Measurements from ENCODE around the gene TPST1. TPM values are rescaled to one million over a fixed set of nuclear protein-coding genes. Genes with fewer than 3 reads are reported as not detected.

The TPST1 gene
- polyA plus RNA-seq, 1 of the 3 experiments (the other 2 are of a cell fraction): 36.4 TPM

DNA sequence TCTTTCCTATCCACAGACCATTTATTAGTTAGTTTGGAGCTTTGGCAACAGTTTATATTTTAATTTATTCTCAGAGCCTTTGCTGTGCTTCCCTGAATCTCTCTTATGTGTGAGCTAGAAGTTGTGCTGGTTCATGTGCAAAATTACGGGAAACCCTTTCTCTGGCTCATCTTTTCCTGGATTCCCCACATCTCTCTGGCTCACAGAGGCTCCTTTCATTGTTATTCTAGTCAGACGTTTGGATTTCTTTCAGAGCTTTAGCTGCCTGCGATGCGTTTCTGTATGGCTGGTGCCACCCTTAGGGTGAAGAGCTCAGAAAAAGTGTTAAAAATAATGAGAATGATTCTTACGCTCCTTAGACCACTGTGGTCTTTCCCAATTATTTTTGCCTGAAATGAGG is 53.3 kb downstream of the TPST1 start (continued):
- TF ChIP-seq, protein P1, sequence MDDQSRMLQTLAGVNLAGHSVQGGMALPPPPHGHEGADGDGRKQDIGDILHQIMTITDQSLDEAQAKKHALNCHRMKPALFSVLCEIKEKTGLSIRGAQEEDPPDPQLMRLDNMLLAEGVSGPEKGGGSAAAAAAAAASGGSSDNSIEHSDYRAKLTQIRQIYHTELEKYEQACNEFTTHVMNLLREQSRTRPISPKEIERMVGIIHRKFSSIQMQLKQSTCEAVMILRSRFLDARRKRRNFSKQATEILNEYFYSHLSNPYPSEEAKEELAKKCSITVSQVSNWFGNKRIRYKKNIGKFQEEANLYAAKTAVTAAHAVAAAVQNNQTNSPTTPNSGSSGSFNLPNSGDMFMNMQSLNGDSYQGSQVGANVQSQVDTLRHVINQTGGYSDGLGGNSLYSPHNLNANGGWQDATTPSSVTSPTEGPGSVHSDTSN (IDR thresholded peaks at IDR 0.05): no peak
- TF ChIP-seq NRF1 (IDR thresholded peaks at IDR 0.05; ENCODE audit: low read depth, low read length) (no peak), TEAD4 (IDR thresholded peaks at IDR 0.05; ENCODE audit: borderline replicate concordance, insufficient read depth) (no peak), RCOR1 (IDR thresholded peaks at IDR 0.05; ENCODE audit: low read length) (no peak)
- TF ChIP-seq, protein P2, sequence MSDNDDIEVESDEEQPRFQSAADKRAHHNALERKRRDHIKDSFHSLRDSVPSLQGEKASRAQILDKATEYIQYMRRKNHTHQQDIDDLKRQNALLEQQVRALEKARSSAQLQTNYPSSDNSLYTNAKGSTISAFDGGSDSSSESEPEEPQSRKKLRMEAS (IDR thresholded peaks at IDR 0.05; ENCODE audit: low read depth): no peak
- TF ChIP-seq, protein P3, sequence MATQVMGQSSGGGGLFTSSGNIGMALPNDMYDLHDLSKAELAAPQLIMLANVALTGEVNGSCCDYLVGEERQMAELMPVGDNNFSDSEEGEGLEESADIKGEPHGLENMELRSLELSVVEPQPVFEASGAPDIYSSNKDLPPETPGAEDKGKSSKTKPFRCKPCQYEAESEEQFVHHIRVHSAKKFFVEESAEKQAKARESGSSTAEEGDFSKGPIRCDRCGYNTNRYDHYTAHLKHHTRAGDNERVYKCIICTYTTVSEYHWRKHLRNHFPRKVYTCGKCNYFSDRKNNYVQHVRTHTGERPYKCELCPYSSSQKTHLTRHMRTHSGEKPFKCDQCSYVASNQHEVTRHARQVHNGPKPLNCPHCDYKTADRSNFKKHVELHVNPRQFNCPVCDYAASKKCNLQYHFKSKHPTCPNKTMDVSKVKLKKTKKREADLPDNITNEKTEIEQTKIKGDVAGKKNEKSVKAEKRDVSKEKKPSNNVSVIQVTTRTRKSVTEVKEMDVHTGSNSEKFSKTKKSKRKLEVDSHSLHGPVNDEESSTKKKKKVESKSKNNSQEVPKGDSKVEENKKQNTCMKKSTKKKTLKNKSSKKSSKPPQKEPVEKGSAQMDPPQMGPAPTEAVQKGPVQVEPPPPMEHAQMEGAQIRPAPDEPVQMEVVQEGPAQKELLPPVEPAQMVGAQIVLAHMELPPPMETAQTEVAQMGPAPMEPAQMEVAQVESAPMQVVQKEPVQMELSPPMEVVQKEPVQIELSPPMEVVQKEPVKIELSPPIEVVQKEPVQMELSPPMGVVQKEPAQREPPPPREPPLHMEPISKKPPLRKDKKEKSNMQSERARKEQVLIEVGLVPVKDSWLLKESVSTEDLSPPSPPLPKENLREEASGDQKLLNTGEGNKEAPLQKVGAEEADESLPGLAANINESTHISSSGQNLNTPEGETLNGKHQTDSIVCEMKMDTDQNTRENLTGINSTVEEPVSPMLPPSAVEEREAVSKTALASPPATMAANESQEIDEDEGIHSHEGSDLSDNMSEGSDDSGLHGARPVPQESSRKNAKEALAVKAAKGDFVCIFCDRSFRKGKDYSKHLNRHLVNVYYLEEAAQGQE (IDR thresholded peaks at IDR 0.05; ENCODE audit: low read depth, low read length): no peak

DNA sequence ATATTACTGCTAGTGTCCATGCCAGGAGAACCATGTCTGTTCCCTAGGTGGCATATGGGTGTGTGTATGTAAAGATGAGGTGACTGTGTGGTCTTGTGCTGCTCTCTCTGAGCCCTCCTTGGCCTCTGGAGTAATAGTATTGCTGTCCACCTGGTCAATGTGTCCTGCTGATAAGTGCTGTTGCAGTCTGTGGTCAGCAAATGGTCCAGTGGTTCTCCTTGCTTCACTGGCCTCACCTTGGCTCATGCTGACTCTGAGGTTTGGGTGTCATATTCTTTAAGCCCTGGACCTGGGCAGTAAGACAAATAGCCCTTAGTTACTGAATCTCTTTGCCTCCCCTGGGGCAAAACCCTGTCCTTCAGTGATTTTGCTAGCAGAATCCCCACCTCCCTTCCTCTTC is 56.8 kb downstream of the TPST1 start:
- ChIA-PET CTCF (interaction anchor here (1.1 kb wide), 1 partner anchor 10 kb away, joined by 3 read pairs; no protein-coding TSS in a partner anchor), POLR2A (no interaction called here)
- H3K4me3 ChIP-seq (ENCODE audit: low read depth in 2 of 2, low read length in 1 of 2): no peak overlapping the region
- H3F3A ChIP-seq (replicated peaks; ENCODE audit: insufficient read depth): no peaks in the 10 kb centered on the region
- H3K9ac ChIP-seq: no peak overlapping the region
- H3K79me2 ChIP-seq (ENCODE audit: insufficient read depth): peaks cover 55% of the 10 kb centered on the region
- H3K27me3 ChIP-seq (ENCODE audit: insufficient read depth): no peaks in the 10 kb centered on the region
- no peak overlapping the region for H3K27ac ChIP-seq (ENCODE audit: low read depth in 2 of 2, low read length in 1 of 2)
- H4K20me1 ChIP-seq (ENCODE audit: insufficient read depth): no peaks in the 10 kb centered on the region
- no peak overlapping the region for H3K4me2 ChIP-seq
- H2AFZ ChIP-seq (ENCODE audit: low read depth): no peak overlapping the region
- no peaks in the 10 kb centered on the region for H3K4me1 ChIP-seq (ENCODE audit: control insufficient read depth in 1 of 2, insufficient read depth in 2 of 2, low read depth in 1 of 2, low read length in 1 of 2)
- no peaks in the 10 kb centered on the region for H3K9me2 ChIP-seq
- DNase-seq: no peak
- peaks cover 23% of the 10 kb centered on the region for H3K9me3 ChIP-seq
- H3K36me3 ChIP-seq (replicated peaks in 1 of 2; ENCODE audit: control insufficient read depth in 1 of 2, insufficient read depth in 2 of 2, low read length in 1 of 2): peaks cover 17 to 39% of the 10 kb centered on the region in 2 experiments
- TF ChIP-seq EZH2phosphoT487 (IDR thresholded peaks at IDR 0.05; ENCODE audit: borderline replicate concordance, low read depth): no peak
- no peak for TF ChIP-seq NRF1 (IDR thresholded peaks at IDR 0.05; ENCODE audit: low read depth, low read length)
- TF ChIP-seq, protein P4, sequence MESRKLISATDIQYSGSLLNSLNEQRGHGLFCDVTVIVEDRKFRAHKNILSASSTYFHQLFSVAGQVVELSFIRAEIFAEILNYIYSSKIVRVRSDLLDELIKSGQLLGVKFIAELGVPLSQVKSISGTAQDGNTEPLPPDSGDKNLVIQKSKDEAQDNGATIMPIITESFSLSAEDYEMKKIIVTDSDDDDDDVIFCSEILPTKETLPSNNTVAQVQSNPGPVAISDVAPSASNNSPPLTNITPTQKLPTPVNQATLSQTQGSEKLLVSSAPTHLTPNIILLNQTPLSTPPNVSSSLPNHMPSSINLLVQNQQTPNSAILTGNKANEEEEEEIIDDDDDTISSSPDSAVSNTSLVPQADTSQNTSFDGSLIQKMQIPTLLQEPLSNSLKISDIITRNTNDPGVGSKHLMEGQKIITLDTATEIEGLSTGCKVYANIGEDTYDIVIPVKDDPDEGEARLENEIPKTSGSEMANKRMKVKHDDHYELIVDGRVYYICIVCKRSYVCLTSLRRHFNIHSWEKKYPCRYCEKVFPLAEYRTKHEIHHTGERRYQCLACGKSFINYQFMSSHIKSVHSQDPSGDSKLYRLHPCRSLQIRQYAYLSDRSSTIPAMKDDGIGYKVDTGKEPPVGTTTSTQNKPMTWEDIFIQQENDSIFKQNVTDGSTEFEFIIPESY (IDR thresholded peaks at IDR 0.05; ENCODE audit: borderline replicate concordance, low read depth): no peak
- TF ChIP-seq, protein P5, sequence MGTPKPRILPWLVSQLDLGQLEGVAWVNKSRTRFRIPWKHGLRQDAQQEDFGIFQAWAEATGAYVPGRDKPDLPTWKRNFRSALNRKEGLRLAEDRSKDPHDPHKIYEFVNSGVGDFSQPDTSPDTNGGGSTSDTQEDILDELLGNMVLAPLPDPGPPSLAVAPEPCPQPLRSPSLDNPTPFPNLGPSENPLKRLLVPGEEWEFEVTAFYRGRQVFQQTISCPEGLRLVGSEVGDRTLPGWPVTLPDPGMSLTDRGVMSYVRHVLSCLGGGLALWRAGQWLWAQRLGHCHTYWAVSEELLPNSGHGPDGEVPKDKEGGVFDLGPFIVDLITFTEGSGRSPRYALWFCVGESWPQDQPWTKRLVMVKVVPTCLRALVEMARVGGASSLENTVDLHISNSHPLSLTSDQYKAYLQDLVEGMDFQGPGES (IDR thresholded peaks at IDR 0.05; ENCODE audit: low read depth, low read length): no peak
- TF ChIP-seq TCF12 (IDR thresholded peaks at IDR 0.05): no peak
- no peak for TF ChIP-seq MEF2A (IDR thresholded peaks at IDR 0.05; ENCODE audit: borderline replicate concordance, low read depth)
- no peak for TF ChIP-seq POLR2AphosphoS5 (IDR thresholded peaks at IDR 0.05; ENCODE audit: low read depth, low read length)
- TF ChIP-seq, protein P1 (IDR thresholded peaks at IDR 0.05): no peak
- TF ChIP-seq, protein P6, sequence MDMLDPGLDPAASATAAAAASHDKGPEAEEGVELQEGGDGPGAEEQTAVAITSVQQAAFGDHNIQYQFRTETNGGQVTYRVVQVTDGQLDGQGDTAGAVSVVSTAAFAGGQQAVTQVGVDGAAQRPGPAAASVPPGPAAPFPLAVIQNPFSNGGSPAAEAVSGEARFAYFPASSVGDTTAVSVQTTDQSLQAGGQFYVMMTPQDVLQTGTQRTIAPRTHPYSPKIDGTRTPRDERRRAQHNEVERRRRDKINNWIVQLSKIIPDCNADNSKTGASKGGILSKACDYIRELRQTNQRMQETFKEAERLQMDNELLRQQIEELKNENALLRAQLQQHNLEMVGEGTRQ (IDR thresholded peaks at IDR 0.05; ENCODE audit: borderline replicate concordance, low read depth, low read length): no peak
- TF ChIP-seq, protein P7, sequence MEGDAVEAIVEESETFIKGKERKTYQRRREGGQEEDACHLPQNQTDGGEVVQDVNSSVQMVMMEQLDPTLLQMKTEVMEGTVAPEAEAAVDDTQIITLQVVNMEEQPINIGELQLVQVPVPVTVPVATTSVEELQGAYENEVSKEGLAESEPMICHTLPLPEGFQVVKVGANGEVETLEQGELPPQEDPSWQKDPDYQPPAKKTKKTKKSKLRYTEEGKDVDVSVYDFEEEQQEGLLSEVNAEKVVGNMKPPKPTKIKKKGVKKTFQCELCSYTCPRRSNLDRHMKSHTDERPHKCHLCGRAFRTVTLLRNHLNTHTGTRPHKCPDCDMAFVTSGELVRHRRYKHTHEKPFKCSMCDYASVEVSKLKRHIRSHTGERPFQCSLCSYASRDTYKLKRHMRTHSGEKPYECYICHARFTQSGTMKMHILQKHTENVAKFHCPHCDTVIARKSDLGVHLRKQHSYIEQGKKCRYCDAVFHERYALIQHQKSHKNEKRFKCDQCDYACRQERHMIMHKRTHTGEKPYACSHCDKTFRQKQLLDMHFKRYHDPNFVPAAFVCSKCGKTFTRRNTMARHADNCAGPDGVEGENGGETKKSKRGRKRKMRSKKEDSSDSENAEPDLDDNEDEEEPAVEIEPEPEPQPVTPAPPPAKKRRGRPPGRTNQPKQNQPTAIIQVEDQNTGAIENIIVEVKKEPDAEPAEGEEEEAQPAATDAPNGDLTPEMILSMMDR (IDR thresholded peaks at IDR 0.05): no peak
- no peak for TF ChIP-seq YY1 (IDR thresholded peaks at IDR 0.05; ENCODE audit: low read depth)
- TF ChIP-seq JUND (IDR thresholded peaks at IDR 0.05): no peak
- no peak for TF ChIP-seq FOXJ3 (CRISPR knock-in tag; IDR thresholded peaks at IDR 0.05)
- TF ChIP-seq FOSL2 (IDR thresholded peaks at IDR 0.05; ENCODE audit: borderline replicate concordance, low read depth): no peak
- no peak for TF ChIP-seq EP300 (IDR thresholded peaks at IDR 0.05; ENCODE audit: borderline replicate concordance in 1 of 2, low read depth in 1 of 2, low read length in 1 of 2)

All from SK-N-SH (cell line).